Mesenchymal stem cell (in vitro differentiated cells and primary cell): ENCODE results near the gene CUBN.

Experiments
- DNase-seq: peaks from one replicate; pipeline ENCODE4 v3.0.0-alpha.2; 2013
- H2AFZ ChIP-seq: one replicate; pipeline ENCODE4 v1.6.1; 2013; ENCODE audit warnings: low read depth, mild to moderate bottlenecking, control low read depth, inconsistent platforms, low read length, moderate library complexity
- H2AK5ac ChIP-seq: 2 replicates; pipeline ENCODE4 v1.6.1; 2013; ENCODE audit warnings: low read length, moderate library complexity, mild to moderate bottlenecking, inconsistent platforms; ENCODE audit not compliant: severe bottlenecking
- H2BK120ac ChIP-seq: one replicate; pipeline ENCODE4 v1.6.1; 2013; ENCODE audit warnings: low read depth, mild to moderate bottlenecking, inconsistent platforms, low read length, moderate library complexity
- H2BK12ac ChIP-seq, 2 experiments: one replicate each; pipeline ENCODE4 v1.6.1; 2013; ENCODE audit warnings: inconsistent platforms in 2 of 2, low read length in 2 of 2, mild to moderate bottlenecking in 2 of 2, moderate library complexity in 2 of 2, control low read depth in 1 of 2
- H2BK15ac ChIP-seq: one replicate; pipeline ENCODE4 v1.6.1; 2013; ENCODE audit warnings: mild to moderate bottlenecking, low read depth, inconsistent platforms; ENCODE audit not compliant: poor library complexity, severe bottlenecking
- H2BK5ac ChIP-seq: 2 replicates; pipeline ENCODE4 v1.6.1; 2013; ENCODE audit warnings: low read depth, mild to moderate bottlenecking, low read length, control low read depth, inconsistent platforms; ENCODE audit not compliant: poor library complexity, severe bottlenecking
- H3K14ac ChIP-seq, 2 experiments: one replicate each; pipeline ENCODE4 v1.6.1; 2013; ENCODE audit warnings: inconsistent platforms in 2 of 2, low read length in 2 of 2, control low read depth in 1 of 2, mild to moderate bottlenecking in 1 of 2, moderate library complexity in 1 of 2
- H3K18ac ChIP-seq, 2 experiments: one replicate each; pipeline ENCODE4 v1.6.1; 2013; ENCODE audit warnings: inconsistent platforms in 2 of 2, low read length in 2 of 2, control low read depth in 1 of 2, low read depth in 1 of 2, mild to moderate bottlenecking in 1 of 2
- H3K23ac ChIP-seq, 2 experiments: one replicate each; pipeline ENCODE4 v1.6.1; 2013; ENCODE audit warnings: inconsistent platforms in 2 of 2, low read length in 2 of 2, mild to moderate bottlenecking in 2 of 2, moderate library complexity in 2 of 2, control low read depth in 1 of 2
- H3K27ac ChIP-seq: 2 replicates; pipeline ENCODE4 v1.5.1; 2013; ENCODE audit warnings: mild to moderate bottlenecking, moderate library complexity, low read length, control low read depth, inconsistent platforms; ENCODE audit not compliant: poor library complexity, severe bottlenecking
- H3K27me3 ChIP-seq, 2 experiments: 2 replicates each; pipeline versions ENCODE4 v1.6.1 to v1.7.0; 2013; ENCODE audit warnings: low read length in 2 of 2, mild to moderate bottlenecking in 2 of 2, moderate library complexity in 2 of 2, control low read depth in 1 of 2, inconsistent platforms in 1 of 2; ENCODE audit not compliant: control insufficient read depth in 1 of 2, insufficient read depth in 1 of 2
- H3K36me3 ChIP-seq, 2 experiments: 2 replicates each; pipeline versions ENCODE4 v1.6.1 to v1.7.0; 2013; ENCODE audit warnings: low read length in 2 of 2, control low read depth in 1 of 2, inconsistent platforms in 1 of 2, low read depth in 1 of 2, mild to moderate bottlenecking in 1 of 2; ENCODE audit not compliant: insufficient read depth in 2 of 2, control insufficient read depth in 1 of 2
- H3K4ac ChIP-seq, 2 experiments: one replicate each; pipeline ENCODE4 v1.6.1; 2013; ENCODE audit warnings: inconsistent platforms in 2 of 2, low read length in 2 of 2, mild to moderate bottlenecking in 2 of 2, moderate library complexity in 2 of 2, control low read depth in 1 of 2, low read depth in 1 of 2
- H3K4me1 ChIP-seq: 2 replicates; pipeline ENCODE4 v1.6.1; 2013; ENCODE audit warnings: low read depth, low read length, control low read depth; ENCODE audit not compliant: control insufficient read depth, insufficient read depth
- H3K4me2 ChIP-seq: 2 replicates; pipeline ENCODE4 v1.6.1; 2013; ENCODE audit warnings: low read length, mild to moderate bottlenecking, inconsistent platforms; ENCODE audit not compliant: poor library complexity, severe bottlenecking
- H3K4me3 ChIP-seq, 2 experiments: 2 replicates each; pipeline versions ENCODE4 v1.5.1 to v1.7.0; 2013; ENCODE audit warnings: low read length in 2 of 2, mild to moderate bottlenecking in 2 of 2, control low read depth in 1 of 2, low read depth in 1 of 2; ENCODE audit not compliant: insufficient read depth in 1 of 2
- H3K79me1 ChIP-seq: replicated peaks from 2 replicates; pipeline ENCODE4 v1.6.1; 2013; ENCODE audit warnings: mild to moderate bottlenecking, control low read depth, low read length, inconsistent platforms; ENCODE audit not compliant: poor library complexity, severe bottlenecking
- H3K9ac ChIP-seq: 2 replicates; pipeline ENCODE4 v1.7.0; 2013; ENCODE audit warnings: mild to moderate bottlenecking, low read length, moderate library complexity
- H3K9me3 ChIP-seq: 2 replicates; pipeline ENCODE4 v1.7.0; 2013; ENCODE audit warnings: mild to moderate bottlenecking, low read length; ENCODE audit not compliant: control insufficient read depth
- H4K8ac ChIP-seq: one replicate; pipeline ENCODE4 v1.6.1; 2013; ENCODE audit warnings: inconsistent platforms, mild to moderate bottlenecking, low read length, moderate library complexity
- H4K91ac ChIP-seq: one replicate; pipeline ENCODE4 v1.6.1; 2013; ENCODE audit warnings: mild to moderate bottlenecking, low read length, inconsistent platforms
- WGBS: methylation state at CpG from one replicate; pipeline ENCODE4 v1.1.7; 2013; ENCODE audit warnings: mixed read lengths; 5-methylcytosine and 5-hydroxymethylcytosine counted together

Gene CUBN

DNA sequence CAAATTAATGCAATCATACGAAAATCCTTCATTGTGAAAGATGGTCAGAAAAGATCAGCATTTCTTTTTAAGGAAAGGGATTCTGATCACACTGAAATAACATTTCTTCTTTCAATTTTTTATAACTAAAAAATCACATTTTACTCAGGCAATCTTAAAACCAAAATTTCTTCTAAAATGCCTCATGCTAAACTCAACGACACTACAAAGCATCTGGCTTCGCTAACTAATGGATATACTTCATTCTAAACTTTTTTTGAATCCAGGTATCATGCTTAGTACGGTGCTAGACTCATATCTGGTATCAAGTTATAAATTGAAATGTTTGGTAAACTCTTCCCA is 100.4 kb downstream of the CUBN start:
- no peak overlapping the region for H3K18ac ChIP-seq
- no peak overlapping the region for H2BK120ac ChIP-seq
- H3K23ac ChIP-seq, result no peak overlapping the region
- no peak overlapping the region for H2BK12ac ChIP-seq
- DNase-seq, result no peak
- no peak overlapping the region for H3K14ac ChIP-seq
- no peaks in the 10 kb centered on the region for H3K9me3 ChIP-seq
- H3K9ac ChIP-seq, result peak overlapping the region; percentile 88
- no peak overlapping the region for H2BK15ac ChIP-seq
- H2BK5ac ChIP-seq, result no peak overlapping the region
- no peak overlapping the region for H2AFZ ChIP-seq
- no peaks in the 10 kb centered on the region for H3K36me3 ChIP-seq
- WGBS, result 35% methylated on average over 2 of the region's 4 CpGs
- peaks cover 8% of the 10 kb centered on the region for H3K4me1 ChIP-seq
- H4K8ac ChIP-seq, result no peak overlapping the region
- H3K27me3 ChIP-seq, result no peaks in the 10 kb centered on the region
- H3K27ac ChIP-seq, result peak overlapping the region; percentile 30
- no peak overlapping the region for H4K91ac ChIP-seq
- H3K4me2 ChIP-seq, result no peak overlapping the region
- no peaks in the 10 kb centered on the region for H3K79me1 ChIP-seq
- no peak overlapping the region for H2AK5ac ChIP-seq
- no peak overlapping the region for H3K4ac ChIP-seq
- H3K4me3 ChIP-seq, result peak overlapping the region in 1 of 2 experiments; percentile 18

DNA sequence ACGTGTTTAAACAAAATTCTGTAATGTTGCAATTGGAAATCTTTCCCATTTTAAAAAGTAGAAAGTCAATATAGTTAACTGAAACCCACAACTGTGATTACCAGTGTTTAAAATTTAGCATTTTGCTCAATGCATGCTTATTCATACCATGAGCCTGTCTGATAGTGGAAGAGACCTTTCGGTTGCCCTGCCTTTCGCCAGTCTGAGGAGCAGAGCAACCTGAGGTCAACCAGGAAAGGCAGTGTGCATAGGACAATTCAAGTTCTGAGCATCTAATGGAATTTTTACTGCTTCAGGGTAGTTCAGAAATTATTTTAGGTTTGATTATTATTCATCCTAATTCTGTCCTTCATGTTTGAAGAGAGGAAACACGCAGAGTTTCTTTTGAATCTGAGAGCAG is 100.8 kb downstream of the CUBN start:
- H2AK5ac ChIP-seq, result peak overlapping the region; percentile 28
- no peak overlapping the region for H4K8ac ChIP-seq
- H3K27me3 ChIP-seq, result no peaks in the 10 kb centered on the region
- H3K9me3 ChIP-seq, result no peaks in the 10 kb centered on the region
- no peak for DNase-seq
- no peaks in the 10 kb centered on the region for H3K36me3 ChIP-seq
- H3K4me1 ChIP-seq, result peaks cover 8% of the 10 kb centered on the region
- 83% methylated on average over 3 of the region's 4 CpGs for WGBS
- H3K4ac ChIP-seq, result peak overlapping the region in 1 of 2 experiments; percentile 34
- no peaks in the 10 kb centered on the region for H3K79me1 ChIP-seq
- H2BK15ac ChIP-seq, result no peak overlapping the region
- H3K4me2 ChIP-seq, result no peak overlapping the region
- no peak overlapping the region for H3K14ac ChIP-seq
- peak overlapping the region; percentile 64 for H4K91ac ChIP-seq
- H2BK5ac ChIP-seq, result no peak overlapping the region
- H2BK120ac ChIP-seq, result peak overlapping the region; percentile 77
- peak overlapping the region; percentile 27 to 75 for H2BK12ac ChIP-seq
- peak overlapping the region in 1 of 2 experiments; percentile 70 for H3K18ac ChIP-seq
- peak overlapping the region; percentile 88 for H3K9ac ChIP-seq
- no peak overlapping the region for H3K4me3 ChIP-seq
- no peak overlapping the region for H3K27ac ChIP-seq
- H3K23ac ChIP-seq, result no peak overlapping the region
- no peak overlapping the region for H2AFZ ChIP-seq

DNA sequence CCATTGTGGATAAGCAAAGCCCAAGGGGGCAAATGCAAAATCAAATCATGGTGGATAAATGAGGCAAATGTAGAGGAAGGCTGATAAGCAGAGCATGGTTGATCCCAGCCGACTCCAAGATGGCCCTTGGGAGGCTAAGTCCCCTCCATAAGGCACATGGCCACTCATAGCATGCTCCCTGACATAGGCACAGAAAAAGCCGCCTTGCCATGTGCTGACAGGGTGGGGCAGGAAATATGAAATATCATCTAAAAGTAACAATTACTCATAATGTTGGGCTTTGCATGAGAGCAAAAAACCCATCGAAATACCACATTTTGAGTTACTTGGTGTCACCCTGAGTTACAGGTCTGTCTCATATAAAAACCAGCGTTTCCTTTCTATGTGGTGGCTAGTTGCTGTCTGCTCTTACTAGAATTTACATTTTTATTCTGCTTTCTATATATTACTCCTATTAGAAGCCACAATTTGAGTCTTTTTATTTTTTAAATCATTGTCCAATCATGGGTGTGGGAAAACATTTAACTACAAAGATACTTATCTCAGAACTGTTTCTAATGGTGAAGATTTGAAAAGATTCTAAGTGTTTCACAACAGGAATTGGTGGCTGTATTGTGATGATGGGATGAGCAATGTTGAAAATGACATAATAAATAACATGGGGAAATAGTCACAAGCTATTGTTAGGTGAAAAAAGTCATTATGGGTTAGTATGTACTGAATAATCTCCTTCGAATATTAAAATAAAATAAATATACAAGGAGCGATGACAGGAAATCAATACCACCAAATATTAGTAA is 102.7 kb downstream of the CUBN start:
- Histone ChIP-seq H4K8ac (peak overlapping the region; percentile 83), H3K18ac (peak overlapping the region; percentile 80 to 81), H2AK5ac (peak overlapping the region; percentile 50), H3K23ac (no peak overlapping the region), H3K4ac (peak overlapping the region in 1 of 2 experiments; percentile 66), H3K27me3 (no peaks in the 10 kb centered on the region), H3K4me1 (peaks cover 8% of the 10 kb centered on the region), H2BK15ac (peak overlapping the region; percentile 85), H3K9ac (peak overlapping the region; percentile 94), H3K9me3 (no peaks in the 10 kb centered on the region), H2BK12ac (peak overlapping the region; percentile 76 to 100), H2AFZ (no peak overlapping the region), H3K4me3 (no peak overlapping the region), H3K27ac (no peak overlapping the region), H4K91ac (peak overlapping the region; percentile 93), H3K36me3 (no peaks in the 10 kb centered on the region), H2BK120ac (peak overlapping the region; percentile 93), H3K14ac (peak overlapping the region in 1 of 2 experiments; percentile 5), H3K79me1 (no peaks in the 10 kb centered on the region), H2BK5ac (no peak overlapping the region), H3K4me2 (no peak overlapping the region)
- 89% methylated on average over 1 of the region's 6 CpGs for WGBS
- peak; percentile 21 for DNase-seq

DNA sequence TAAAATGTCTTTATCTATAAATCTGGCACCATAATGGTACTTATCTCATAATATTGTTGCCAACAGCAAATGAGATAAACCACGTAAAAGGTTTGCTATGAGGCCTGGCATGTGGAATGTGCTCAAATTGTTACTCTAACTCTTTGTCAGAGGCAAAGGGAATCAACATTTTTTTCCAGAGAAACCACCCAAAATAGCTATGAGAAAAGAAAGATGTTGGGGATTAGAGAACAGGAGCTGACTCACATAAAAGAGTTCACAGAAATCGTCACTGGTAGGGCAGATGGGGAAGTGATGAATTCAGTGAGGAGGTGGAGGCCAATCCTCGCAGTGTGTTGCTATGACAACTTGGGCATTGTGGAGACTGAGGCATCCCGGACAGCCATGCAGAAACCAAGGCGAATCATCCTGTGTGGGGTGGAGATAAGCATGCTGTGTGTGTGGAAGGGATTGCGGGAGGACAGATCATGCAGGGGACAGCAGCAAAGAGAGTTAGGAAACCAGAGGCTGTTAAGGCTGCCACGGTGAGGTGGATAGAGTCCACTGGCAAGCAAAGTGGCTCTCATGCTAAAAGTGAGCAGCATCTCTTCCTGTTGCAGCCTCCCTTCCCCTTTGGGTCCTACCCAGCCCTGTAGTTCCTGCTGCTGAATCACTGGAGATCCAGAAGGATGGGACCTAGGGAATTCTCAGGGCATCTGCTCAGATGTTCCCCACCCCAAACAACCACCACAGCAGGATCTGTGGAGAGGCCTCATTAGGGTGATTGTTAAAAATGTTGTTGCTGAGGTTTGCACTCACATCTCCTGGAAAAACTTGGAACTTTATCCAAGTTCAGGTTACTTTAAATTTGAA is 103.9 kb downstream of the CUBN start:
- peaks cover 8% of the 10 kb centered on the region for H3K4me1 ChIP-seq
- peak; percentile 99 for DNase-seq
- peak overlapping the region; percentile 40 to 89 for H2BK12ac ChIP-seq
- no peaks in the 10 kb centered on the region for H3K36me3 ChIP-seq
- H4K8ac ChIP-seq, result peak overlapping the region; percentile 55
- H2BK120ac ChIP-seq, result peak overlapping the region; percentile 45
- H3K79me1 ChIP-seq, result no peaks in the 10 kb centered on the region
- H3K4ac ChIP-seq, result peak overlapping the region; percentile 32 to 37
- H2AK5ac ChIP-seq, result peak overlapping the region; percentile 0
- 0% methylated on average over 6 of the region's 7 CpGs for WGBS
- H3K9me3 ChIP-seq, result no peaks in the 10 kb centered on the region
- H3K14ac ChIP-seq, result no peak overlapping the region
- H3K27ac ChIP-seq, result peak overlapping the region; percentile 18
- H2AFZ ChIP-seq, result no peak overlapping the region
- no peaks in the 10 kb centered on the region for H3K27me3 ChIP-seq
- peak overlapping the region in 1 of 2 experiments; percentile 57 for H3K23ac ChIP-seq
- no peak overlapping the region for H2BK15ac ChIP-seq
- no peak overlapping the region for H2BK5ac ChIP-seq
- peak overlapping the region; percentile 41 for H4K91ac ChIP-seq
- H3K9ac ChIP-seq, result peak overlapping the region; percentile 94
- H3K4me3 ChIP-seq, result peak overlapping the region in 1 of 2 experiments; percentile 35
- peak overlapping the region; percentile 77 to 87 for H3K18ac ChIP-seq
- no peak overlapping the region for H3K4me2 ChIP-seq
